Right ventricle myocardium superior (tissue), 1 donor: Measurements from ENCODE around the gene MFSD2A. TPM values are rescaled to one million over a fixed set of nuclear protein-coding genes. Genes with fewer than 3 reads are reported as not detected.
"Not testable (repeated sequence)": the region's sequence is repeated elsewhere in the genome, so short reads cannot be mapped to it uniquely, and the experiment has no call there.

ENCODE experiments used
- ATAC-seq: fragments of 200-7000 bp; cut with Tn5 transposase; one replicate; pipeline ENCODE4 v1.9.1; 2020; ENCODE audit warnings: mild to moderate bottlenecking; ENCODE audit not compliant: poor library complexity
- DNase-seq: peaks from one replicate; pipeline ENCODE4 v3.0.0-alpha.2; 2020
- intact Hi-C: fragments of 100-400 bp; cut with DNase I; formaldehyde crosslinking; loops from one replicate; pipeline ENCODE4 v1.11.2; 2022
- long read RNA-seq: library from polyadenylated mRNA; unstranded; transcript quantifications from one replicate; pipeline ENCODE4 v2.0.0, GENCODE V29; 2021
- total RNA-seq: library from RNA; stranded (reverse); fragmentation: NEBNext Ultra II Directional; extraction: Animal tissue kit (Norgen Biotek cat#: 25700); gene quantifications from one replicate; pipeline ENCODE4 v1.2.1, GENCODE V29; 2021
- donor health status: DM: no; HTN: yes; CAD: no; lungs with severe emphysema.

The MFSD2A gene
- total RNA-seq, result 0.22 TPM
- long read RNA-seq, partial matches to known transcripts, result 0 of 1 reads
- long read RNA-seq, other reads (novel, unspliced or antisense), result 0 of 1 reads

DNA sequence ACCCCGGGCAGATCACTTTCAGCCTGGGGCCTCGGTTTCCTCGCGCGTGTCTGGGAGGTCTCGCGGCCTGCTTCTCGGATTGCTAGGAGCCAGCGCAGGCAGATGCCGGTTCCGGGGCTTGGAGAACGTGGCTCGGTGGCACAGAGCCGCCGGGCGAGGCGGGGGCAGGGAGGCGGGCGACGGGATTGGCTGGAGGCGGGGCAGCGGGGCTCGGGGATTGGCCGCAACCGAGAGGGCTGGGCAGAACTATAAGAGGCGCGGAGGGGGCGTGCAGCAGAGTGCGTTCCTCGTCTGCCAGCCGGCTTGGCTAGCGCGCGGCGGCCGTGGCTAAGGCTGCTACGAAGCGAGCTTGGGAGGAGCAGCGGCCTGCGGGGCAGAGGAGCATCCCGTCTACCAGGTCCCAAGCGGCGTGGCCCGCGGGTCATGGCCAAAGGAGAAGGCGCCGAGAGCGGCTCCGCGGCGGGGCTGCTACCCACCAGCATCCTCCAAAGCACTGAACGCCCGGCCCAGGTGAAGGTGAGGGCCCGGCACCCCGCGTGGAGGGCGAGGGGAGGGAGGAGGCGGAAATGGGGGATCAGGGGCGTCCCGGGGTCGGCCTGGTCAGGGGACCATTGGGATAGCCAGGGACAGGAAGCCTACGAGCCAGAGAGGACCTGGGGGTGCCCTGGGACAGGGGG is at the start of gene MFSD2A:
Gene MFSD2A (plus strand): TSS at position 276 of the 677 bp plus-strand sequence. CDS start 148 bp downstream, at position 424.
- DNase-seq, result peak; percentile 96
- intact Hi-C loops, result no loop called here
- ATAC-seq, result peak; percentile 99

GRCh38 chr1:39905172-39905571 is 49.8 kb upstream of the MFSD2A start:
- ATAC-seq (no peak), DNase-seq (no peak)
- intact Hi-C loops, result no loop called here

- intact Hi-C loops, result no loop called here
- no peak for ATAC-seq
Observed at GRCh38 chr1:39907528-39908453, 47.2 kb upstream of the MFSD2A start.

GRCh38 chr1:39908534-39908933 is 46.4 kb upstream of the MFSD2A start:
- intact Hi-C loops, result no loop called here
- ATAC-seq (no peak), DNase-seq (no peak)

More at GRCh38 chr1:39907528-39908453, 47.2 kb upstream of the MFSD2A start:
- no peak for DNase-seq

GRCh38 chr1:39910263-39910662 is 44.7 kb upstream of the MFSD2A start:
- intact Hi-C loops, result no loop called here
- DNase-seq (no peak), ATAC-seq (no peak)

GRCh38 chr1:39913136-39913535 is 41.8 kb upstream of the MFSD2A start:
- DNase-seq, ATAC-seq, intact Hi-C loops: not testable (repeated sequence)

GRCh38 chr1:39915499-39916129 is 39.3 kb upstream of the MFSD2A start:
- ATAC-seq (no peak), DNase-seq (no peak)
- intact Hi-C loops, result no loop called here

DNA sequence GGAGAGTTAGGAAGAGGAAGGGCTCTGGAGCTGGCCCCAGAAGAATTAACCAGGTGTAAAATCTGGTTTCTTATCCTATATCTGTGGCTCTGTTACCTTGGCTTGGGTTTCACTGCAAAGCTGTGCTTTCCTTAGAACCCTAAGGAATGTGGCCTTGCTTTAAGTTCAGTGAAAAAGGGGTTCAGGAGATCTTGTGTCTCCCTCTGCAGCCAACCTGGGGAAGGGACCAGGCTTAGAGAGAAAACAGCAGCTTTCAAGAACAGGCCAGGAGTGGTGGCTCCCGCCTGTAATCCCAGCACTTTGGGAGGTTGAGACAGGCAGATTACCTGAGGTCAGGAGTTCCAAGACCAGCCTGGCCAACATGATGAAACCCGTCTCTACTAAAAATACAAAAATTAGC is 37.1 kb upstream of the MFSD2A start:
- intact Hi-C loops, result no loop called here
- ATAC-seq, result no peak
- DNase-seq, result no peak

DNA sequence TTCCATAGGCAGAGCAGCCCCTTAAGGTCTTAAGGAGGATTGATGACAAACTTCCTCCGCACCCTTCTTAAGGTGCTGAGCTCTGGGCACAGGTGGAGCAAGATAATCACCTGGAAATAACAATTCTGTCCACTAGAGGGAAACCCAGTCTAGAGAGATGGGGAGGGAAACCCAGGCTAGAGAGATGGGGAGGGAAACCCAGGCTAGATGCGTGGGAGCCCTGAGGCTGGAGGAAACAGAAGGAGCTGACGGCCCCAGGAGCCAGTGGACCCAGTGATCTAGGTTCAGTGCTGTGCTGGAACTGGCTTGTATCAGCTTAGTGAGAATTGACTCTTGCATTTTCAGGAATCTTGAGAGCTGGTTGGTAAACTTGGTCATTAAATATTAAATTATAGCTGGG is 35.4 kb upstream of the MFSD2A start:
- ATAC-seq, result peak; percentile 84
- no peak for DNase-seq
- intact Hi-C loops, result no loop called here

DNA sequence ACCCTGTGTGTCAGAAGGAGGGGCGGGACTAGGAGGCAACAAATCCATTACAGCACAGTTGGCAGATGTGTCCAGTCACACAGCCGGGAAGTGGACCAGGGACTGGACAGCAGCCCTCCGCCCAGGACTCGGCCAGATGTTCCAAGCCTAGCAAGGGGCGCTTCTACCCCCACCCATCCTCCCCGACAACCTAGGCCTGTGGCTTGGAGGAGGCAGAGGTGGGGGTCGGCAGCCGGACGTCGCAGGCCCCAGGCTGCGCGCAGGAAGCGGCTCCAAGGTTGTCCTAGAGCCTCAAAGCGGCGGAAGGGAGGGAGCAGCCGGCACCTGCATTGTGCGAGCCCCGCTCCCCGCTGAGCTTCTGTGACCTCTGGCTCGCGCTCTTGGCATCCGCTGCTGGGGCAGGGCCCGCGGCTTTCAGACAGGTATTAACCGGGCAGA is 32.7 kb upstream of the MFSD2A start:
- ATAC-seq, result no peak
- DNase-seq, result no peak
- intact Hi-C loops, result no loop called here

DNA sequence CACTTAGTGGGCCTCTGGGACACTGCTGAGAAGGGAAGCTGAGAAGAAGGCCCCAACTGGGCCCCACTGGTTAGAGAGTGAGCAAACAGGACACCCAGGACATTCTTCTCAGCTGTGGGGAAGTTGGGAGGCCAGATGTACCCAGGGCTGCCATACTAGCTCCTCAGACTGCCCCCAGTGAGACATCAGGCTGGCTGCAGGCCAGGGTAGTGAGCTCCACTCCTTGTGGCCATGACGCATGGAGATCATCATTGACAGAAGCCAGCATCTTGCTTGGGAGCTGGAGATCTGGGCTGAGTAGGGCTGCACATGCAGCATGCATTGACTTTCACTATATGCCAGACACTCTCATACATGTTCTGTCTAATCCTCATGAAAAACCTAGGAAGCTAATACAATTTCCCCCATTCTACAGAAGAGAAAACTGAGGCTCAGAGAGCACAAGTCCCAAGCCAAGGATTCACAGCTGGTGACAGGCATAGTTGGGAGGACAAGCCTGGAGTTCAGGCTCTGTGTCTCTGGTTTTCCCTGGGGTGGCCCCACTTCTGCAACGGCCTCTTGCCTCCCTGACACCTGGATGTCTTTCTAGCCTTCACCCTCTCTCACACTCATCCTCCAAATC is 29.1 kb upstream of the MFSD2A start:
- intact Hi-C loops, result no loop called here
- DNase-seq (no peak), ATAC-seq (no peak)

- DNase-seq (no peak), ATAC-seq (peak; percentile 53)
- intact Hi-C loops, result no loop called here
Observed at GRCh38 chr1:39926343-39926793, 28.6 kb upstream of the MFSD2A start.

DNA sequence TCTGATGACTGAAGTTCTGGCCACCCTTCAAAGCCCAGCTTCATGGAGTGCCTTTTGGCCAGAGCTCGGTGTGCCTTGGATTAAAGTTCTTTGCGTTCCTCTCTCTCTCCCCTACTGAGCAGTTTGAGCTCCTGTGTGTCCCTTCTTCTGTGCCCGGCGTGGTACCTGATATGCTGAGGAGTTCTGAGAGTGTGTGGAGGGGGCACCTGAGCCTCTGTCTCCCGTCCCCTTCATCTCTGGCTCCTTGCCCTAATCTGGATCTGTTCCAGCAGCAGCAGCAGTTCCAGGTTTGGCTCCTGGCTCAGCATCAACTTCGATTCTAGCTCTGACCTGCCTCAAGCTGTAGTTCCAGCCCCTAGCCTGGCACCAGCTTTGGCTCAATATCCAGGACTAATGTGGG is 28.1 kb upstream of the MFSD2A start:
- intact Hi-C loops, result no loop called here
- DNase-seq (no peak), ATAC-seq (peak; percentile 47)

- intact Hi-C loops, result no loop called here
- peak; percentile 68 for ATAC-seq
Observed at GRCh38 chr1:39927538-39927937, 27.4 kb upstream of the MFSD2A start.

DNA sequence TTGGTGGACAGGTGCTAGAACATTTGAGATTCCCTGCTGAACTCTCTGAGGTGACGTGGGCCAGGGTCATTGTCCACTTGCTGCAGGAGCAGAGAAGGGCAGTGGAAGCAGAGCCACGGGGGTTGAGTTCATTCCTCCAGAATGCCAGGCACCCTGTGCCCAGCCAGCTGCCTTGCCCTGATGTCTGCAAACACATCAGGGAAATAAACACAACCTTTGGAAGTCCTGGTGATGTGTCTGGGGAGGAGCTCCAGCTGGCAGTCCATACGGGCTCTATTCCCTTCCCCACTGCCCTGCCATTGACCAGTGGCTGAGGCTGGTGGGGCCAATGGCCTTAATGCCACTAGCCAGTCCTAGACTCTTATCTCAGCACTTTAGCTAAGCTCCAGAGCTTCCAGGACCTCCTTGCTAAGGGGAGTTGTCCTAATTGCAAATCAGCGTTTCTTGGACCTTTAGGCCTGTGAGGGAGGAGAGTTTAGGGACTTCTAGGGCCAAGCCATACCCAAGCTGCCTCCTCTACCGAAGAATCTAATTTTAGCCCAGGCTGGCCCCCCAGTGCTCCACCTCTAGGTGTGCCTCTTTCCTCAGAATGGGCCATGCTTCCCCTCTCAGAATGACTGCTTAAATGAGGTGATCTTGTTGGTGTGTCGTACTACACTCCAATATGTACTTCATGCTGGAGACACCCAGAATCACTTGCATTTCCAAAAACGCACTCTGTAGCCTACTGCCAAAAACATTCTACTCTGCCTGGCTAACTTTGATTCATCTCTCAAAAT is 25.9 kb upstream of the MFSD2A start:
- DNase-seq (no peak), ATAC-seq (no peak)
- intact Hi-C loops, result no loop called here

More at GRCh38 chr1:39927538-39927937, 27.4 kb upstream of the MFSD2A start:
- no peak for DNase-seq

DNA sequence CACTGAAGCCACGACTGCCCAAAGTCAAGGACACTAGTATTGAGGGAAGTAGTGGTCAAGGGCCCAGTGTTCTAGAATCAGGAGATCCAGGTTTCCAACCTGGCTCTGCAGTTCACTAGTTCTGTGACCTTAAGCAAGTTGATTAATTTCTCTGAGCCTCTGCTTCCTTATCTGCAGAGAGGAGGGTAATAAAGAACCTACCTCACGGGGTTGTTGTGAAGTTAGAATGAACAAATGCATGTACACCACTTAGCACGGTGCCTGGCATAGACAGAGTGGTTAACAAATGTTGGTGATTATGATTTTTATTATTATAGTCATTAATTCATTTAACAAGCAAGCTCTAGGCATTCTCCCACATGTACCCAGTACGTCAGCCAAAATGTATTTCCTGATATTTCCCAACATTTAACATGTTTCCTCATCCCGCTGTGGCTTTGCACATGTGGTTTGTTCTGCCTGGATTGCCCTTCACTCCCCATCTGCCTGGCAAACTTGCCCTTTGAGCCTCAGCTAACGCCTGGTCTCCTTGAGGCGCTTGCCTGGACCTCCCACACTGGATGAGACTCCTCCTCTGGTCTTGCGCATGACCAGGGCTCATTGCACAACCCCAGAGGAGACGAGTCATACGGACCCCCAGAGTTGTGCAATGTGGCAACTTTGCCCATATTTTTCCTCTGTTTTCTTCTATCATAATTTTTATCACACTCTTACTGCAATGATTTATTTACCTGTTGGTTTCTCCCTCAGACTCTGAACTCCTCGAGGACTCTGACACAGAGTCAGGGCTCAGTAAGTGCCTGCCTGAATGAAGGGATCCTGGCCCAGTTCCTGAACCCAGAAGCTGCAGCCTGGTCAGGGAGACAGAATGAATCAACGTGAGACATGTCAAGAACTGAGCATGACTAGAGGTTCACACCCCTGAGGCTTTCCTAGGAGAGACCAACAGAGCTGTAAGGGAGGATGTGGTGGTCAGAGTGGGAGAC is 20.7 kb upstream of the MFSD2A start:
- ATAC-seq, result peak; percentile 94
- DNase-seq, result peak; percentile 82
- intact Hi-C loops, result no loop called here
